ENCODE measurements around the gene UBAC2.

- TF ChIP-seq CTCF (IDR thresholded peaks at IDR 0.05; ENCODE audit: extremely low read depth in 1 of 2, insufficient read depth in 1 of 2, low read depth in 1 of 2, low read length in 2 of 2) (no peak), EZH2 (IDR thresholded peaks at IDR 0.05; ENCODE audit: borderline replicate concordance, low read depth, low read length, severe bottlenecking) (no peak), POLR2A (IDR thresholded peaks at IDR 0.05; ENCODE audit: low read depth, low read length) (no peak), MAX (IDR thresholded peaks at IDR 0.05; ENCODE audit: insufficient read depth, insufficient read length) (no peak), GATA2 (IDR thresholded peaks at IDR 0.05; ENCODE audit: insufficient read depth, insufficient read length, low read depth, low read length) (no peak), POLR2AphosphoS5 (IDR thresholded peaks at IDR 0.05; ENCODE audit: insufficient read depth, low read depth, low read length) (no peak), FOS (IDR thresholded peaks at IDR 0.05; ENCODE audit: borderline replicate concordance, insufficient read depth, low read length) (no peak)
Measured at GRCh38 chr13:99174533-99175100, 26.0 kb upstream of the UBAC2 start.
